ENCODE results near the gene NRG3. TPM values are rescaled to one million over a fixed set of nuclear protein-coding genes. Genes with fewer than 3 reads are reported as not detected.

Gene NRG3
- total RNA-seq, 2 donors from 2014 or later: 0.97 TPM; not detected in 1

DNA sequence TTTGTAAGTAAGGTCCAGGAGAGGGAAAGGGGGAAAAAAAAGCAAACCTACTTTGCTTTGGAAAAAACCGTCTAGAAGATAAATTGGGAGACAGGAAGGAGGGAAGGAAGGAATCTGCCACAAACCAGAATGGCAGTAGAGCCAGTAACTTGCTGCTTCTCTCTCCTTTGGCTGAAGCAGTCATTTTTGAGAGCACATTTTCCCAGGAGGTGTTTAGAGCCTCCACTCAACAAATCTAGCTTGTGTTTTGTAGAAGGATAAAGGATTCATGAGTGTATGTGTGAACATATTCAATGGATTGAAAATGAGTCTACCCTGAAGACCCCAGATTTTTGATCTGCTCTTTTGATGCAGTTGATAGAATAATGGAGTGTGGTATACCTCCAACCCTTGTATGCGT, 2.6 kb downstream of the NRG3 start:
- 51% methylated on average over 2 of the region's 2 CpGs for WGBS
- no peaks in the 10 kb centered on the region for H3K36me3 ChIP-seq
- no peak overlapping the region for H3K4me3 ChIP-seq
- H3K9me3 ChIP-seq: no peaks in the 10 kb centered on the region
- no peaks in the 10 kb centered on the region for H3K4me1 ChIP-seq (replicated peaks)
- intact Hi-C loops (cut with DNase I): no loop called here
- H3K27me3 ChIP-seq (replicated peaks; ENCODE audit: insufficient read depth): peaks cover 13% of the 10 kb centered on the region
- TF ChIP-seq POLR2AphosphoS5 (IDR thresholded peaks at IDR 0.05) (no peak), CTCF (IDR thresholded peaks at IDR 0.05) (no peak), POLR2A (IDR thresholded peaks at IDR 0.05) (no peak)
- DNase-seq (ENCODE audit: low spot score): no peak
- no peak overlapping the region for H3K27ac ChIP-seq

DNA sequence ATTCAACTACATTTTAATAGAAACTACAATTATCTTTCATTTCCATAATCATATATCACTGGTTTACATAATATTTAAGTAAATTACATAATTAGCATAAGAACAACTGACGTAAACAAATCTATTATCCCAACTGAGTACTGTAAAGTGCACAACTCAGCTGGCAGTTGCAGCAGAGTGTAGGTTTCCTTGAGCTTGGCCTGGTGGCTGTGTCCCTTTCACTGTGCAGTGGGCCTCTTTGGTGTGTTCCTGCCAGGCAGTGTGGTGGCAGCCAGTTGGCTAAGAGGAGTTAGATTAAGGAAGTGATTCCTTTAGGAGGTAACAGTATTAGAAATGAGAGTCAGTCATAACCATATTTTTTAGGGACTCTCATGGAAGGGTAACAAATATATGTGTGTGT, 7.0 kb downstream of the NRG3 start:
- Histone ChIP-seq H3K27me3 (replicated peaks; ENCODE audit: insufficient read depth) (peaks cover 3% of the 10 kb centered on the region), H3K36me3 (no peaks in the 10 kb centered on the region), H3K4me3 (no peak overlapping the region), H3K9me3 (no peaks in the 10 kb centered on the region), H3K27ac (no peak overlapping the region), H3K4me1 (replicated peaks) (no peaks in the 10 kb centered on the region)
- DNase-seq (ENCODE audit: low spot score): no peak
- TF ChIP-seq POLR2A (IDR thresholded peaks at IDR 0.05): no peak
- no peak for TF ChIP-seq CTCF (IDR thresholded peaks at IDR 0.05)
- TF ChIP-seq POLR2AphosphoS5 (IDR thresholded peaks at IDR 0.05): no peak
- intact Hi-C loops (cut with DNase I): no loop called here
- 93% methylated on average over 1 of the region's 1 CpG for WGBS

GRCh38 chr10:81884856-81885255, 9.9 kb downstream of the NRG3 start:
- TF ChIP-seq POLR2AphosphoS5 (IDR thresholded peaks at IDR 0.05) (no peak), POLR2A (IDR thresholded peaks at IDR 0.05) (no peak), CTCF (IDR thresholded peaks at IDR 0.05) (no peak)
- no peak overlapping the region for H3K4me3 ChIP-seq
- no peak for DNase-seq (ENCODE audit: low spot score)
- no peaks in the 10 kb centered on the region for H3K4me1 ChIP-seq (replicated peaks)
- WGBS: 86% methylated on average over 1 of the region's 1 CpG
- H3K9me3 ChIP-seq: no peaks in the 10 kb centered on the region
- no peaks in the 10 kb centered on the region for H3K27me3 ChIP-seq (replicated peaks; ENCODE audit: insufficient read depth)
- intact Hi-C loops (cut with DNase I): no loop called here
- no peak overlapping the region for H3K27ac ChIP-seq
- no peaks in the 10 kb centered on the region for H3K36me3 ChIP-seq

GRCh38 chr10:81885491-81885890, 10.5 kb downstream of the NRG3 start:
- intact Hi-C loops (cut with DNase I): no loop called here
- TF ChIP-seq POLR2AphosphoS5 (IDR thresholded peaks at IDR 0.05) (no peak), CTCF (IDR thresholded peaks at IDR 0.05) (no peak), POLR2A (IDR thresholded peaks at IDR 0.05) (no peak)
- no peaks in the 10 kb centered on the region for H3K36me3 ChIP-seq
- no peaks in the 10 kb centered on the region for H3K4me1 ChIP-seq (replicated peaks)
- H3K27me3 ChIP-seq (replicated peaks; ENCODE audit: insufficient read depth): no peaks in the 10 kb centered on the region
- 76% methylated on average over 2 of the region's 2 CpGs for WGBS
- H3K9me3 ChIP-seq: no peaks in the 10 kb centered on the region
- no peak overlapping the region for H3K27ac ChIP-seq
- H3K4me3 ChIP-seq: no peak overlapping the region
- DNase-seq (ENCODE audit: low spot score): no peak

- intact Hi-C loops (cut with DNase I): no loop called here
- TF ChIP-seq POLR2AphosphoS5 (IDR thresholded peaks at IDR 0.05) (no peak), CTCF (IDR thresholded peaks at IDR 0.05) (no peak), POLR2A (IDR thresholded peaks at IDR 0.05) (no peak)
- Histone ChIP-seq H3K27me3 (replicated peaks; ENCODE audit: insufficient read depth) (no peaks in the 10 kb centered on the region), H3K9me3 (no peaks in the 10 kb centered on the region), H3K4me3 (no peak overlapping the region), H3K27ac (no peak overlapping the region), H3K36me3 (no peaks in the 10 kb centered on the region), H3K4me1 (replicated peaks) (no peaks in the 10 kb centered on the region)
- DNase-seq (ENCODE audit: low spot score): no peak
Measured at GRCh38 chr10:81886939-81887338, 11.9 kb downstream of the NRG3 start.

Data from prostate gland (tissue), 2 donors.